Peyer's patch (tissue), 4 donors: ENCODE data around the gene F11R. TPM values are rescaled to one million over a fixed set of nuclear protein-coding genes. Genes with fewer than 3 reads are reported as not detected.

Experiments used
- DNase-seq, 3 donors: peaks; one replicate each; pipeline ENCODE4 v3.0.0-alpha.2; 2017 to 2019
- H3K27ac ChIP-seq, 4 donors: fragments of 200-600 bp; sonication (generic); one replicate each; pipeline ENCODE4 v1.5.1; 2016 to 2019
- H3K27me3 ChIP-seq, 2 donors: fragments of 200-600 bp; sonication (generic); one replicate each; pipeline ENCODE4 v1.5.1; 2019
- H3K36me3 ChIP-seq, 3 donors: fragments of 200-600 bp; sonication (generic); one replicate each; pipeline ENCODE4 v1.5.1; 2016 to 2019
- H3K4me1 ChIP-seq, 4 donors: fragments of 200-600 bp; sonication (generic); one replicate each; pipeline ENCODE4 v1.5.1; 2016 to 2019
- H3K4me3 ChIP-seq, 4 donors: fragments of 200-600 bp; sonication (generic); 1 replicate in 3 of 4; 2 replicates in 1 of 4; pipeline ENCODE4 v1.5.1; 2016 to 2019; ENCODE audit warnings: mild to moderate bottlenecking in 1 of 4
- H3K9me3 ChIP-seq, 4 donors: fragments of 200-600 bp; sonication (generic); one replicate each; pipeline ENCODE4 v1.5.1; 2016 to 2019; ENCODE audit warnings: mild to moderate bottlenecking in 1 of 4
- CTCF ChIP-seq, 6 experiments: fragments of 450-650 bp in 4 of 6; fragments of 200-600 bp in 2 of 6; sonication (generic) in 1 of 6; IDR thresholded peaks; one replicate each; pipeline ENCODE4 v1.5.1; 2017 to 2019; ENCODE audit warnings: antibody characterized with exemption in 6 of 6, mild to moderate bottlenecking in 3 of 6, moderate library complexity in 1 of 6
- POLR2A ChIP-seq, 2 donors: fragments of 450-650 bp; IDR thresholded peaks; one replicate each; pipeline ENCODE4 v1.5.1; 2017; ENCODE audit warnings: antibody characterized with exemption in 2 of 2, mild to moderate bottlenecking in 2 of 2, moderate library complexity in 2 of 2
- total RNA-seq, 4 donors: library from RNA; depleted of rRNA; stranded (reverse); fragments of >200 nt; gene quantifications; one replicate each; pipeline ENCODE4 v1.1.0, GENCODE V29; 2016

The F11R gene
- total RNA-seq, 4 donors from 2014 or later, result 28.9 to 138 (median 110) TPM

- DNase-seq, result no peak
- Histone ChIP-seq H3K27ac (no peak overlapping the region), H3K4me1 (peaks cover 0 to 5% (median 0%) of the 10 kb centered on the region in 4 donors), H3K9me3 (no peaks in the 10 kb centered on the region), H3K27me3 (no peaks in the 10 kb centered on the region), H3K36me3 (no peaks in the 10 kb centered on the region), H3K4me3 (no peak overlapping the region)
- TF ChIP-seq POLR2A (IDR thresholded peaks at IDR 0.05) (no peak), CTCF (IDR thresholded peaks at IDR 0.05) (no peak)
Observed at GRCh38 chr1:161061419-161061818, 40.5 kb upstream of the F11R start.

- DNase-seq, result no peak
- TF ChIP-seq POLR2A (IDR thresholded peaks at IDR 0.05) (no peak), CTCF (IDR thresholded peaks at IDR 0.05) (no peak)
- Histone ChIP-seq H3K36me3 (no peaks in the 10 kb centered on the region), H3K4me1 (no peaks in the 10 kb centered on the region), H3K9me3 (no peaks in the 10 kb centered on the region), H3K27ac (no peak overlapping the region), H3K4me3 (no peak overlapping the region), H3K27me3 (peaks cover 0 to 3% of the 10 kb centered on the region in 2 donors)
Observed at GRCh38 chr1:161059293-161059692, 38.3 kb upstream of the F11R start.

- peaks cover 0 to 3% of the 10 kb centered on the region in 2 donors for H3K27me3 ChIP-seq
- H3K36me3 ChIP-seq, result peaks cover 0 to 21% (median 0%) of the 10 kb centered on the region in 3 donors
- TF ChIP-seq POLR2A (IDR thresholded peaks at IDR 0.05), result no peak
- TF ChIP-seq CTCF (IDR thresholded peaks at IDR 0.05), result no peak
- H3K9me3 ChIP-seq, result no peaks in the 10 kb centered on the region
- H3K27ac ChIP-seq, result no peak overlapping the region
- H3K4me1 ChIP-seq, result peaks cover 0 to 7% (median 0%) of the 10 kb centered on the region in 4 donors
- DNase-seq, result no peak
- no peak overlapping the region for H3K4me3 ChIP-seq
Observed at GRCh38 chr1:161054805-161055204, 33.9 kb upstream of the F11R start.

- no peak overlapping the region for H3K4me3 ChIP-seq
- peaks cover 0 to 7% (median 0%) of the 10 kb centered on the region in 4 donors for H3K4me1 ChIP-seq
- TF ChIP-seq POLR2A (IDR thresholded peaks at IDR 0.05), result no peak
- TF ChIP-seq CTCF (IDR thresholded peaks at IDR 0.05), result no peak
- DNase-seq, result no peak
- peaks cover 0 to 3% of the 10 kb centered on the region in 2 donors for H3K27me3 ChIP-seq
- no peak overlapping the region for H3K27ac ChIP-seq
- H3K36me3 ChIP-seq, result peaks cover 0 to 25% (median 0%) of the 10 kb centered on the region in 3 donors
- no peaks in the 10 kb centered on the region for H3K9me3 ChIP-seq
Observed at GRCh38 chr1:161054232-161054631, 33.3 kb upstream of the F11R start.

GRCh38 chr1:161052899-161053298, 31.9 kb upstream of the F11R start:
- Histone ChIP-seq H3K27me3 (peaks cover 0 to 3% of the 10 kb centered on the region in 2 donors), H3K4me1 (peaks cover 0 to 7% (median 0%) of the 10 kb centered on the region in 4 donors), H3K27ac (no peak overlapping the region), H3K9me3 (no peaks in the 10 kb centered on the region), H3K36me3 (peaks cover 0 to 26% (median 0%) of the 10 kb centered on the region in 3 donors), H3K4me3 (no peak overlapping the region)
- no peak for DNase-seq
- TF ChIP-seq POLR2A (IDR thresholded peaks at IDR 0.05), result no peak
- TF ChIP-seq CTCF (IDR thresholded peaks at IDR 0.05), result no peak

GRCh38 chr1:161051219-161051618, 30.3 kb upstream of the F11R start:
- H3K4me3 ChIP-seq, result no peak overlapping the region
- H3K27ac ChIP-seq, result no peak overlapping the region
- H3K4me1 ChIP-seq, result peaks cover 0 to 7% (median 0%) of the 10 kb centered on the region in 4 donors
- no peak for DNase-seq
- no peak for TF ChIP-seq CTCF (IDR thresholded peaks at IDR 0.05)
- TF ChIP-seq POLR2A (IDR thresholded peaks at IDR 0.05), result no peak
- peaks cover 0 to 26% (median 0%) of the 10 kb centered on the region in 3 donors for H3K36me3 ChIP-seq
- H3K9me3 ChIP-seq, result no peaks in the 10 kb centered on the region
- peaks cover 0 to 3% of the 10 kb centered on the region in 2 donors for H3K27me3 ChIP-seq
